Panc1 (cell line): Measurements from ENCODE around the gene MN1. TPM values are rescaled to one million over a fixed set of nuclear protein-coding genes. Genes with fewer than 3 reads are reported as not detected.

Source experiments
- ATAC-seq: fragments of 200-7000 bp; cut with Tn5 transposase; 2 replicates; pipeline ENCODE4 v1.9.1; 2020; ENCODE audit warnings: mild to moderate bottlenecking, moderate library complexity
- BruUV-seq: library from RNA; stranded (reverse); fragments of 400-500 nt; replicated peaks from 2 replicates; lab custom pipeline; 2021; lab: Mats Ljungman, UMichigan
- CTCF ChIA-PET: fragments of 300-600 bp; sonication (Branson Sonifier 250); formaldehyde crosslinking; loops from one replicate; lab custom pipeline; 2022; ENCODE audit warnings: antibody characterized with exemption; lab: Charles Lee
- POLR2A ChIA-PET: fragments of 300-600 bp; sonication (Branson Sonifier 250); formaldehyde crosslinking; loops from one replicate; lab custom pipeline; 2022; ENCODE audit warnings: antibody characterized with exemption; lab: Charles Lee
- DNase-seq: peaks from one replicate; pipeline ENCODE4 v3.0.0-alpha.2; 2010; ENCODE audit warnings: low read depth, low spot score
- H3K27ac ChIP-seq: 2 replicates; pipeline ENCODE4 v1.5.1; 2011; ENCODE audit warnings: mild to moderate bottlenecking, low read length, inconsistent platforms
- H3K27me3 ChIP-seq: fragments of 200-500 bp; sonication (Bioruptor generic); 2 replicates; pipeline ENCODE4 v1.6.0; 2014; ENCODE audit warnings: low read length, inconsistent platforms; ENCODE audit not compliant: control insufficient read depth, insufficient read depth
- H3K36me3 ChIP-seq: fragments of 200-500 bp; sonication (Bioruptor generic); 2 replicates; pipeline ENCODE4 v1.5.1; 2014; ENCODE audit warnings: inconsistent platforms, mild to moderate bottlenecking, low read length, moderate library complexity; ENCODE audit not compliant: control insufficient read depth, insufficient read depth
- H3K4me1 ChIP-seq: 2 replicates; pipeline ENCODE4 v1.5.1; 2011; ENCODE audit warnings: inconsistent platforms, mild to moderate bottlenecking, low read length, moderate library complexity; ENCODE audit not compliant: control insufficient read depth, insufficient read depth
- H3K4me3 ChIP-seq, 2 experiments: 2 replicates each; pipeline ENCODE4 v1.5.1; 2011 to 2012; ENCODE audit warnings: low read depth in 2 of 2, low read length in 2 of 2, mild to moderate bottlenecking in 2 of 2, inconsistent platforms in 1 of 2, moderate library complexity in 1 of 2
- H3K9me3 ChIP-seq: fragments of 200-500 bp; sonication (Bioruptor generic); 2 replicates; pipeline ENCODE4 v1.5.1; 2014; ENCODE audit warnings: low read depth, mild to moderate bottlenecking, inconsistent platforms, low read length, moderate library complexity; ENCODE audit not compliant: control insufficient read depth, insufficient read depth
- POLR2AphosphoS5 ChIP-seq: IDR thresholded peaks from 2 replicates; pipeline ENCODE4 v1.6.1; 2012; ENCODE audit warnings: mild to moderate bottlenecking, low read depth, low read length, moderate library complexity
- SIN3A ChIP-seq: IDR thresholded peaks from 2 replicates; pipeline ENCODE4 v1.6.1; 2012; ENCODE audit warnings: low read depth, mild to moderate bottlenecking, low read length, moderate library complexity, borderline replicate concordance; ENCODE audit not compliant: insufficient read depth
- TCF7L2 ChIP-seq: IDR thresholded peaks from 2 replicates; pipeline ENCODE4 v1.6.1; 2011; ENCODE audit warnings: mild to moderate bottlenecking, low read depth, low read length, inconsistent platforms
- in situ Hi-C: cut with HindIII; loops from 2 replicates; pipeline ENCODE4 v1.10.0; 2016; ENCODE audit warnings: low sequenced_read_pairs, low pct_unique_long_range_greater_than_20kb
- intact Hi-C: fragments of 100-400 bp; cut with micrococcal nuclease; formaldehyde crosslinking; loops from one replicate; pipeline ENCODE4 v1.10.0; 2022; ENCODE audit not compliant: unreplicated experiment
- total RNA-seq: library from RNA; stranded (reverse); gene quantifications from one replicate; pipeline ENCODE4 v1.2.1, GENCODE V29; 2021; ENCODE audit not compliant: unreplicated experiment
- TF ChIP-seq, protein P1 (sequence below), 2 experiments: IDR thresholded peaks; 2 replicates each; pipeline ENCODE4 v1.6.1; 2011 to 2012; ENCODE audit warnings: low read depth in 2 of 2, control low read depth in 1 of 2, low read length in 1 of 2, mild to moderate bottlenecking in 1 of 2, moderate library complexity in 1 of 2; ENCODE audit not compliant: insufficient read depth in 1 of 2
- TF ChIP-seq, protein P2 (sequence below): fragments of 450-650 bp; IDR thresholded peaks from 2 replicates; pipeline ENCODE4 v1.5.1; 2017; ENCODE audit warnings: mild to moderate bottlenecking

The MN1 gene
- total RNA-seq, 1 experiment from 2014 or later, result 0.51 TPM

DNA sequence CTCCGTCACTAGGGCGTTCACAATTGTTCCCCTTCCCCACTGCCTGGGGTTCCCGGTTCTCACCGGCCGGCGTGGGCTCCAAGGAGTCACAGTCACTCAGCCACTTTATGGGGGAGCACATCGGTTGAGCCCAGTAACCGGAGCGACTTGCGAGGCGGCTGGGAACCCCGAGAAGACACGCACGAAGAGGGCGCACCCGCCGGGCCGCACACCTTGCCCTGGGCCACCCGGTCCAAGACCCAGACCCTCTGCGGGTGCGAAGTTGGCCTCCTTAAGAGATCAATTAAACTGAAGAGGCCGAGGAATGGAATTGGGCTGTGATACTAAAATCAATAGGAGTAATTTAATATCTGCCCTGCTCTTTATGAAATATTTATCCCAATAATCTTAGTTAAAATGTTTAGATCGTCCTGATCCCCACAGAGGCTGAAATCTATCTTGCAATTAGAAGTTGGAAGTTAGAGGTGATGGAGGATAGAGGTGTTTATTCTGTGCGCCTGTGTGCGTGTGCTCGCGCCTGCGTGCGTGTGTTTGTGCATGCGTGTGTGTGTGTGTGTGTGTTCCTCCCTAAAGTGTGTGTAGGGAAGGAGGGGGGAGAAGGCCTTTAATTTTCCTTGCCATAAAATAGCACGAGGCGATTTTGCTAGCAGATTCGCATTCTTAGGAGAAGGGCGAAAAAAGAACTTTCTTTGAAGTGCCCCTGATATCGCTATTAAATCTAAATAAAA lies 954 bp upstream of the MN1 start:
- Histone ChIP-seq H3K36me3 (no peaks in the 10 kb centered on the region; the same call in 1 of the 2 replicates), H3K27ac (no peak overlapping the region), H3K9me3 (no peaks in the 10 kb centered on the region), H3K4me1 (0 out of 2 replicates have a peak, but pooled peaks cover 4% of the 10 kb centered on the region), H3K4me3 (peak overlapping the region; percentile 53 to 58), H3K27me3 (no peaks in the 10 kb centered on the region)
- in situ Hi-C loops (no loop called here), intact Hi-C loops (loop anchor here (5.0 kb wide), 1 partner anchor 395 kb away; no protein-coding TSS in a partner anchor)
- TF ChIP-seq, protein P1, sequence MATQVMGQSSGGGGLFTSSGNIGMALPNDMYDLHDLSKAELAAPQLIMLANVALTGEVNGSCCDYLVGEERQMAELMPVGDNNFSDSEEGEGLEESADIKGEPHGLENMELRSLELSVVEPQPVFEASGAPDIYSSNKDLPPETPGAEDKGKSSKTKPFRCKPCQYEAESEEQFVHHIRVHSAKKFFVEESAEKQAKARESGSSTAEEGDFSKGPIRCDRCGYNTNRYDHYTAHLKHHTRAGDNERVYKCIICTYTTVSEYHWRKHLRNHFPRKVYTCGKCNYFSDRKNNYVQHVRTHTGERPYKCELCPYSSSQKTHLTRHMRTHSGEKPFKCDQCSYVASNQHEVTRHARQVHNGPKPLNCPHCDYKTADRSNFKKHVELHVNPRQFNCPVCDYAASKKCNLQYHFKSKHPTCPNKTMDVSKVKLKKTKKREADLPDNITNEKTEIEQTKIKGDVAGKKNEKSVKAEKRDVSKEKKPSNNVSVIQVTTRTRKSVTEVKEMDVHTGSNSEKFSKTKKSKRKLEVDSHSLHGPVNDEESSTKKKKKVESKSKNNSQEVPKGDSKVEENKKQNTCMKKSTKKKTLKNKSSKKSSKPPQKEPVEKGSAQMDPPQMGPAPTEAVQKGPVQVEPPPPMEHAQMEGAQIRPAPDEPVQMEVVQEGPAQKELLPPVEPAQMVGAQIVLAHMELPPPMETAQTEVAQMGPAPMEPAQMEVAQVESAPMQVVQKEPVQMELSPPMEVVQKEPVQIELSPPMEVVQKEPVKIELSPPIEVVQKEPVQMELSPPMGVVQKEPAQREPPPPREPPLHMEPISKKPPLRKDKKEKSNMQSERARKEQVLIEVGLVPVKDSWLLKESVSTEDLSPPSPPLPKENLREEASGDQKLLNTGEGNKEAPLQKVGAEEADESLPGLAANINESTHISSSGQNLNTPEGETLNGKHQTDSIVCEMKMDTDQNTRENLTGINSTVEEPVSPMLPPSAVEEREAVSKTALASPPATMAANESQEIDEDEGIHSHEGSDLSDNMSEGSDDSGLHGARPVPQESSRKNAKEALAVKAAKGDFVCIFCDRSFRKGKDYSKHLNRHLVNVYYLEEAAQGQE (IDR thresholded peaks at IDR 0.05; ENCODE audit: insufficient read depth in 1 of 2, low read depth in 2 of 2, low read length in 1 of 2), result no peak
- TF ChIP-seq, protein P2, sequence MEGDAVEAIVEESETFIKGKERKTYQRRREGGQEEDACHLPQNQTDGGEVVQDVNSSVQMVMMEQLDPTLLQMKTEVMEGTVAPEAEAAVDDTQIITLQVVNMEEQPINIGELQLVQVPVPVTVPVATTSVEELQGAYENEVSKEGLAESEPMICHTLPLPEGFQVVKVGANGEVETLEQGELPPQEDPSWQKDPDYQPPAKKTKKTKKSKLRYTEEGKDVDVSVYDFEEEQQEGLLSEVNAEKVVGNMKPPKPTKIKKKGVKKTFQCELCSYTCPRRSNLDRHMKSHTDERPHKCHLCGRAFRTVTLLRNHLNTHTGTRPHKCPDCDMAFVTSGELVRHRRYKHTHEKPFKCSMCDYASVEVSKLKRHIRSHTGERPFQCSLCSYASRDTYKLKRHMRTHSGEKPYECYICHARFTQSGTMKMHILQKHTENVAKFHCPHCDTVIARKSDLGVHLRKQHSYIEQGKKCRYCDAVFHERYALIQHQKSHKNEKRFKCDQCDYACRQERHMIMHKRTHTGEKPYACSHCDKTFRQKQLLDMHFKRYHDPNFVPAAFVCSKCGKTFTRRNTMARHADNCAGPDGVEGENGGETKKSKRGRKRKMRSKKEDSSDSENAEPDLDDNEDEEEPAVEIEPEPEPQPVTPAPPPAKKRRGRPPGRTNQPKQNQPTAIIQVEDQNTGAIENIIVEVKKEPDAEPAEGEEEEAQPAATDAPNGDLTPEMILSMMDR, result no peak
- TF ChIP-seq POLR2AphosphoS5, result no peak
- no peak for DNase-seq
- ATAC-seq, result no peak
- CTCF ChIA-PET, result no interaction called here
- POLR2A ChIA-PET, result no interaction called here
- no TSS peak for BruUV-seq

DNA sequence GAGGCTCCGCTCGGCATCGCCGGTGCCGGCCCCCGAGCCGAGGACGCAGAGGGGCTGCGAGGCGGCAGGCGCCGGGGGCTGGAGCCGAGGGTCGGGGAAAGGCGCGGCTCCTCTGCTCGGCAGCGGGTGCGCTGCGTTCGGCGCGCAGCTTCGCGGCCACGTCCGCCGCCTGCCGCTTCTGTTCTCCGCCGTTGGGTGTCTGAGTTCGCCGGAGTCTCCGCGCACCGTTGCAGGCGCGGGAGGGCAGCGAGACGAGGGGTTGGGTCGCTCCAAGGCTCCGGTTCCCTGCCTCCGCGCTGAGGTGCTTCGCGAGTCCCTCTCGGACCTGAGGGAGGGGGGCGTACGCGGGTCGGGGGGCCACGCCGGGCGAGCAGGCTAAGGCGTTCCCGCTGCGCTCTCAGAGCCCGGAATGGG lies 347 bp downstream of the MN1 start:
- Histone ChIP-seq H3K27ac (no peak overlapping the region), H3K36me3 (no peaks in the 10 kb centered on the region; the same call in 1 of the 2 replicates), H3K27me3 (no peaks in the 10 kb centered on the region), H3K9me3 (no peaks in the 10 kb centered on the region), H3K4me1 (0 out of 2 replicates have a peak, but pooled peaks cover 4% of the 10 kb centered on the region), H3K4me3 (peak overlapping the region; percentile 53 to 58)
- in situ Hi-C loops, result no loop called here
- intact Hi-C loops, result loop anchor here (5.0 kb wide), 1 partner anchor 394 kb away; no protein-coding TSS in a partner anchor
- DNase-seq (no peak), ATAC-seq (peak; percentile 66)
- BruUV-seq, result no TSS peak
- ChIA-PET POLR2A (no interaction called here), CTCF (interaction anchor here (0.7 kb wide), 1 partner anchor 339 kb away, joined by 3 read pairs; no protein-coding TSS in a partner anchor)
- TF ChIP-seq, protein P1 (IDR thresholded peaks at IDR 0.05; ENCODE audit: insufficient read depth in 1 of 2, low read depth in 2 of 2, low read length in 1 of 2), result no peak
- TF ChIP-seq SIN3A (no peak), POLR2AphosphoS5 (no peak), TCF7L2 (no peak)
- TF ChIP-seq, protein P2, result no peak
